GM18517 (cell line): ENCODE data around the gene SLAMF7.
"Not testable (repeated sequence)": the region's sequence is repeated elsewhere in the genome, so short reads cannot be mapped to it uniquely, and the experiment has no call there.

ENCODE experiments used
- ATAC-seq: cut with Tn5 transposase; IDR thresholded peaks from one replicate; pipeline ENCODE4 v1.9.1; 2021; ENCODE audit warnings: mild to moderate bottlenecking, moderate library complexity; ENCODE audit not compliant: unreplicated experiment

The SLAMF7 gene

GRCh38 chr1:160739098-160739511 is at the start of gene SLAMF7:
SLAMF7 (plus strand) TSS chr1:160739247; CDS start chr1:160739302, 55 bp downstream.
- ATAC-seq, result peak; percentile 57

GRCh38 chr1:160692390-160692789 is 46.7 kb upstream of the SLAMF7 start:
- ATAC-seq, result not testable (repeated sequence)

GRCh38 chr1:160702100-160702499 is 36.9 kb upstream of the SLAMF7 start:
- ATAC-seq, result no peak

- no peak for ATAC-seq
Measured at GRCh38 chr1:160704250-160704649, 34.8 kb upstream of the SLAMF7 start.

- ATAC-seq, result not testable (repeated sequence)
Measured at GRCh38 chr1:160705212-160705621, 33.8 kb upstream of the SLAMF7 start.

- no peak for ATAC-seq
Measured at GRCh38 chr1:160705742-160706141, 33.3 kb upstream of the SLAMF7 start.

- ATAC-seq, result no peak
Measured at GRCh38 chr1:160706526-160707235, 32.4 kb upstream of the SLAMF7 start.

- ATAC-seq, result no peak
Measured at GRCh38 chr1:160707236-160708064, 31.6 kb upstream of the SLAMF7 start.

GRCh38 chr1:160708118-160708517 is 30.9 kb upstream of the SLAMF7 start:
- no peak for ATAC-seq

- ATAC-seq, result peak; percentile 36
Measured at GRCh38 chr1:160708801-160709200, 30.2 kb upstream of the SLAMF7 start.

- no peak for ATAC-seq
Measured at GRCh38 chr1:160709715-160710114, 29.3 kb upstream of the SLAMF7 start.

- ATAC-seq, result no peak
Measured at GRCh38 chr1:160710517-160711252, 28.4 kb upstream of the SLAMF7 start.

GRCh38 chr1:160711276-160711601 is 27.8 kb upstream of the SLAMF7 start:
- ATAC-seq, result no peak

GRCh38 chr1:160711602-160712311 is 27.3 kb upstream of the SLAMF7 start, which contains the start of gene CD48:
CD48 (minus strand) TSS chr1:160711822; CDS start chr1:160711763, 59 bp downstream.
- ATAC-seq, result no peak

- ATAC-seq, result peak; percentile 40
Measured at GRCh38 chr1:160712525-160713080, 26.4 kb upstream of the SLAMF7 start.

- no peak for ATAC-seq
Measured at GRCh38 chr1:160713161-160713560, 25.9 kb upstream of the SLAMF7 start.

GRCh38 chr1:160714034-160714648 is 24.9 kb upstream of the SLAMF7 start:
- ATAC-seq, result not testable (repeated sequence)

GRCh38 chr1:160716013-160716412 is 23.0 kb upstream of the SLAMF7 start:
- ATAC-seq, result no peak

- ATAC-seq, result no peak
Measured at GRCh38 chr1:160717306-160717705, 21.7 kb upstream of the SLAMF7 start.

GRCh38 chr1:160718210-160718609 is 20.8 kb upstream of the SLAMF7 start:
- no peak for ATAC-seq
